Measurements from ENCODE around the gene TTLL10. TPM values are rescaled to one million over a fixed set of nuclear protein-coding genes. Genes with fewer than 3 reads are reported as not detected.

The TTLL10 gene
- total RNA-seq, 3 donors from 2014 or later = 0.32 to 4.4 (median 1.8) TPM

DNA sequence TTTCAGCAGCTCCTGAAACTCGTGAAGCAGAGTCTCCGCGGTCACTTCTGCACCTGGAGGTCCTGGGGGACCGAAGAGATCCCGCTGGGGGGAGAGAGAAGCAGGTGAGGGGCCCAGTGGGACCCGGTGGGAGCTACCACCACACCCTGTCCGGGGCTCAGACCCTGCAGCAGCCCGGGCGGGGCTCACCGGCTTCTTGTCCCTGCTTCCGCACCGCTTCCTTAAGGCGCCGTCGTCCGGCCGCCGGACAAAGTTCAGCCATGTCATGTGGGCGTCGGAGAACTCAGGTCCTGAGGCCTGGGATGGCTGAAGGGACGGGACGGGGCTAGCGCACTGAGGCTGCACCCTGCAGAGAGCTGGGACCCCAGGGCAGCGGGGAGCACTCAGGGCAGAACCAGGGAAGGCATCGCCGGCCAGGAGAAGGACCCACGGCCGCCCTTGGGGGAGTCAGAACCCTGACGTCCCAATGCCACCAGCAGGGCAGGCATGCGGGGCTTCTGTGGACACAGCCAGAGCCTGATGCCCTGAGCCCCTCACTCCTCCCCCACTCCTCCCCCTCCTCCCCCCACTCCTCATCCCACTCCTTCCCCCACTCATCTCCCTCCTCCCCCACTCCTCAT, 70.6 kb downstream of the TTLL10 start:
- Histone ChIP-seq H3K36me3 (ENCODE audit: low read depth) (no peaks in the 10 kb centered on the region), H3K4me3 (no peak overlapping the region), H3K9me3 (no peaks in the 10 kb centered on the region), H3K4me1 (ENCODE audit: low read depth) (peaks cover 6% of the 10 kb centered on the region)
- TF ChIP-seq CTCF (IDR thresholded peaks at IDR 0.05) = no peak
- intact Hi-C loops (cut with DNase I, micrococcal nuclease) = no loop called here
- ATAC-seq (peak; percentile 90), DNase-seq (peak; percentile 78 to 81 (median 81))

DNA sequence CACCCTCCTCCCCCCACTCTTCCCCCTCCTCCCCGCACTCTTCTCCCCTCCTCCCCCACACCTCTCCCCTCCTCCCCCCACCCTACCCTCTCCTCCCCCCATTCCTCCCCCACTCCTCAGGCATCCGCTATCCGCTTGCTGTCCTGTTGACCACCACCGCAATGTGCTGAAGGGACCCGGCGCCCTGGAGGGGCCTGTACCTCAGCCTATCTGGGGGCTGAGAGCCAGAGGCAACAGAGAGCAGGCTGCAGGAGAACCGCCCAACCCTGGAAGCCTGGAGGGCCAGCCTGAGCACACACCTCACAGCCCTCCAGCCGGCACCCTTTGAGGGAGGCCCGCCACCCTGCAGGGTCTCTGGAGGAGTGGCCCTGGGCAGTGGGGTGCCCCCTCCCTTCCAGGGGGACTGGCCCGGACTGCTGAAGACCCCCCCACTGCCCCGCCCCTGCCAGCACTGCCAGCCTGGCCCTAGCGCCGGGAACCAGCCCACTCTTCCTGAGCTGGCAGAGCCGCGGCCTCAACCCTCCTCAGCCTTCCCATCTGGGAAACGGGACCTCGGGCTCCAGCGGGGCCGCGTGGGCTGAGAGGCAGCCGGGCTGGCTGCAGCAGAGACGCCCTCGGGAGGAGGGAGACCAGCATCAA, 71.6 kb downstream of the TTLL10 start:
- DNase-seq (no peak), ATAC-seq (no peak)
- TF ChIP-seq CTCF (IDR thresholded peaks at IDR 0.05) = no peak
- Histone ChIP-seq H3K36me3 (ENCODE audit: low read depth) (no peaks in the 10 kb centered on the region), H3K4me3 (no peak overlapping the region), H3K4me1 (ENCODE audit: low read depth) (peaks cover 6% of the 10 kb centered on the region), H3K9me3 (no peaks in the 10 kb centered on the region)
- intact Hi-C loops (cut with DNase I, micrococcal nuclease) = no loop called here

GRCh38 chr1:1245817-1246576, 72.3 kb downstream of the TTLL10 start:
- no peak for ATAC-seq
- intact Hi-C loops (cut with DNase I, micrococcal nuclease) = no loop called here
- Histone ChIP-seq H3K36me3 (ENCODE audit: low read depth) (no peaks in the 10 kb centered on the region), H3K4me1 (ENCODE audit: low read depth) (peaks cover 6% of the 10 kb centered on the region), H3K4me3 (no peak overlapping the region), H3K9me3 (no peaks in the 10 kb centered on the region)
- no peak for DNase-seq
- TF ChIP-seq CTCF (IDR thresholded peaks at IDR 0.05) = no peak

DNA sequence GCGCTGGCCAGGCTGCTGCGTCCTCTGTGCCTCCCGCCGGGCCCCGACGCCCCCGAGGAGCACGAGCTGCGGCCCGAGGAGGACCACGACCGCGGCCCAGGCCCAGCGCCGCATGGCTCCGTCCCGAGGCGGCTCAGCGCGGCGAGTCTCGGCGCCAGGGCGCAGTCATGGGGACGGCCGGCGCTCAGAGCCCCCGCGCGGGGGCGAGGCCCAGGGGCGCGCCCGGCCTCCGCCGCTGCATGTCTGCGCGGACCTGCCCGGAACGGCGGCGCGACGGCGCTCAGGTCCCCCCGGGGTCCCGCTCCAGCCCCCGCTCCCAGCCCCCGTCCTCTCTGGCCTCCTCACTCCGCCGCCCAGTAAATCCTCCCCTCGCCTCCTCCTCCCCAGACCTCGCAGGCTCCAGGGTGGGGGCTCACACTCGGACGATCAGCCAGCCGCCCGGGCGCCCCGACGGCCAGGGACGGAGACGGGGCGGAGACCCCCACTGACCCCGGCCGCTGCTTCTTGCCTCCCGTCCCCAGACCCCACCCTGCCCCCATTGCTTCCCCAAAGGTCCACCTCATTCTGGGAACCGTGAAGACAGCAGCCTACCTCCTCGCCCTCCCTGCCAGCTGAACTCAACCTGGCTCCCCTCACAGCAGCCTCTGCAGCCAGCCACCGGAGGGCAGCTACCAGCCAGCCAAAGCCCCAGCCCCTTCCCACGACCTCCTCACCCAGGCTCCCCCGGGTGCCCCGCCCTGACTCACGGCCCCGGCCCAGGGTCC, 73.1 kb downstream of the TTLL10 start, which contains the start of gene C1QTNF12:
C1QTNF12 (minus strand) TSS at position 146 of the 764 bp plus-strand sequence; CDS start at position 114, 32 bp downstream.
- Histone ChIP-seq H3K4me1 (ENCODE audit: low read depth) (peaks cover 6% of the 10 kb centered on the region), H3K36me3 (ENCODE audit: low read depth) (no peaks in the 10 kb centered on the region), H3K9me3 (no peaks in the 10 kb centered on the region), H3K4me3 (no peak within 1 kb of the TSS)
- DNase-seq = no peak
- intact Hi-C loops (cut with DNase I, micrococcal nuclease) = no loop called here
- no peak for TF ChIP-seq CTCF (IDR thresholded peaks at IDR 0.05)
- peak; percentile 13 for ATAC-seq

DNA sequence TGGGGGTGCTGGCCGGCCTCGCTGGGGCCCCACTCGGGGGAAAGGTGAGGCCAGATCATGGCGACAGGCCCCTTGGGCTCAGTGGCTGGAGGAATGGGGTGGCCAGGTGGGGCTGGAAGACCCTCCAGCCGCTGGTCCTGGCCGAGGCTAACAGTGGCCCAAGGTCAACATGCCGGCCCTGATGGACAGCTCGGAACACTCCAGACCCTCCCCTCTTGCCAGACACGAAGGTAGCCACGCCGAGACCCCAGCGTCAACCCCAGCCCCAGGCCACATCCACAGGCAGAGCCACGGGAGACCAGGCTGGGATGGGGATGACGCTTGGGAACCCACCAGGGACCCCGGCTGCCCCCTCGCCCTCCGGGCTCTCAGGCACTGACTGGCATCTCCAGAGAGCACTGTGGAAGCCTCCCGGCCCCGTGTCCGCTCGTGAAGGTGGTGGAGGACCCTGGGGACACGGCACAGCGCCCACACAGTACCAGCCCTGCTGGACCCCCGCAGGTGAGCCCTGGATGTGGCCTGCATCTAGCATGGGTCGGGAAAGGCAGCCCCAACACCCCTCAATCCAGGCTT, 73.7 kb downstream of the TTLL10 start:
- no peak for ATAC-seq
- H3K36me3 ChIP-seq (ENCODE audit: low read depth) = no peaks in the 10 kb centered on the region
- H3K4me3 ChIP-seq = no peak overlapping the region
- intact Hi-C loops (cut with DNase I, micrococcal nuclease) = no loop called here
- no peaks in the 10 kb centered on the region for H3K9me3 ChIP-seq
- DNase-seq = peak in 1 of 3 donors; percentile 44
- TF ChIP-seq CTCF (IDR thresholded peaks at IDR 0.05) = no peak
- H3K4me1 ChIP-seq (ENCODE audit: low read depth) = peaks cover 6% of the 10 kb centered on the region

Measured in mucosa of descending colon (tissue), 3 donors.